ENCODE results near the gene CCDC30. TPM values are rescaled to one million over a fixed set of nuclear protein-coding genes. Genes with fewer than 3 reads are reported as not detected.
"Not testable (repeated sequence)": the region's sequence is repeated elsewhere in the genome, so short reads cannot be mapped to it uniquely, and the experiment has no call there.

The CCDC30 gene
- polyA plus RNA-seq, 2 donors: 0.35 to 0.88 TPM

GRCh38 chr1:42469727-42470126, 6.6 kb downstream of the CCDC30 start:
- H3K4me3 ChIP-seq (ENCODE audit: low read depth in 1 of 2, low read length in 2 of 2): no peak overlapping the region
- 89 to 100% methylated on average over 2 of the region's 2 CpGs for WGBS, 2 donors
- no peaks in the 10 kb centered on the region for H3K9me3 ChIP-seq (ENCODE audit: control insufficient read depth in 2 of 2, insufficient read depth in 1 of 2, low read depth in 1 of 2, low read length in 1 of 2)
- no peaks in the 10 kb centered on the region for H3K27me3 ChIP-seq (ENCODE audit: control insufficient read depth in 1 of 2, insufficient read depth in 2 of 2, low read length in 2 of 2)
- no peaks in the 10 kb centered on the region for H3K36me3 ChIP-seq (ENCODE audit: control insufficient read depth in 2 of 2, insufficient read depth in 2 of 2, low read length in 1 of 2)
- H3K27ac ChIP-seq (ENCODE audit: low read depth in 2 of 2, low read length in 1 of 2): no peak overlapping the region
- no peaks in the 10 kb centered on the region for H3K4me1 ChIP-seq (ENCODE audit: control insufficient read depth in 2 of 2, insufficient read depth in 2 of 2, low read length in 1 of 2)

GRCh38 chr1:42476605-42477004, 13.5 kb downstream of the CCDC30 start:
- Histone ChIP-seq H3K9me3 (ENCODE audit: control insufficient read depth in 2 of 2, insufficient read depth in 1 of 2, low read depth in 1 of 2, low read length in 1 of 2) (no peaks in the 10 kb centered on the region), H3K27ac (ENCODE audit: low read depth in 2 of 2, low read length in 1 of 2) (no peak overlapping the region), H3K27me3 (ENCODE audit: control insufficient read depth in 1 of 2, insufficient read depth in 2 of 2, low read length in 2 of 2) (no peaks in the 10 kb centered on the region), H3K4me1 (ENCODE audit: control insufficient read depth in 2 of 2, insufficient read depth in 2 of 2, low read length in 1 of 2) (no peaks in the 10 kb centered on the region), H3K36me3 (ENCODE audit: control insufficient read depth in 2 of 2, insufficient read depth in 2 of 2, low read length in 1 of 2) (no peaks in the 10 kb centered on the region), H3K4me3 (ENCODE audit: low read depth in 1 of 2, low read length in 2 of 2) (no peak overlapping the region)
- WGBS, 2 donors: 93 to 94% methylated on average over 4 of the region's 4 CpGs

GRCh38 chr1:42477354-42477753, 14.3 kb downstream of the CCDC30 start:
- H3K27me3 ChIP-seq (ENCODE audit: control insufficient read depth in 1 of 2, insufficient read depth in 2 of 2, low read length in 2 of 2); H3K27ac ChIP-seq (ENCODE audit: low read depth in 2 of 2, low read length in 1 of 2): not testable (repeated sequence)
- 84 to 85% methylated on average over 4 of the region's 4 CpGs for whole genome bisulfite sequencing, 2 donors

GRCh38 chr1:42477775-42478174, 14.7 kb downstream of the CCDC30 start:
- WGBS, 2 donors: 91 to 96% methylated on average over 3 of the region's 3 CpGs
- no peaks in the 10 kb centered on the region for H3K27me3 ChIP-seq (ENCODE audit: control insufficient read depth in 1 of 2, insufficient read depth in 2 of 2, low read length in 2 of 2)
- H3K36me3 ChIP-seq (ENCODE audit: control insufficient read depth in 2 of 2, insufficient read depth in 2 of 2, low read length in 1 of 2): no peaks in the 10 kb centered on the region

More at GRCh38 chr1:42477354-42477753, 14.3 kb downstream of the CCDC30 start:
- not testable (repeated sequence) for H3K9me3 ChIP-seq (ENCODE audit: control insufficient read depth in 2 of 2, insufficient read depth in 1 of 2, low read depth in 1 of 2, low read length in 1 of 2); H3K4me1 ChIP-seq (ENCODE audit: control insufficient read depth in 2 of 2, insufficient read depth in 2 of 2, low read length in 1 of 2); H3K36me3 ChIP-seq (ENCODE audit: control insufficient read depth in 2 of 2, insufficient read depth in 2 of 2, low read length in 1 of 2); H3K4me3 ChIP-seq (ENCODE audit: low read depth in 1 of 2, low read length in 2 of 2)

GRCh38 chr1:42479621-42480020, 16.5 kb downstream of the CCDC30 start:
- Histone ChIP-seq H3K36me3 (ENCODE audit: control insufficient read depth in 2 of 2, insufficient read depth in 2 of 2, low read length in 1 of 2) (no peaks in the 10 kb centered on the region), H3K9me3 (ENCODE audit: control insufficient read depth in 2 of 2, insufficient read depth in 1 of 2, low read depth in 1 of 2, low read length in 1 of 2) (no peaks in the 10 kb centered on the region), H3K27ac (ENCODE audit: low read depth in 2 of 2, low read length in 1 of 2) (no peak overlapping the region), H3K4me3 (ENCODE audit: low read depth in 1 of 2, low read length in 2 of 2) (no peak overlapping the region), H3K4me1 (ENCODE audit: control insufficient read depth in 2 of 2, insufficient read depth in 2 of 2, low read length in 1 of 2) (no peaks in the 10 kb centered on the region), H3K27me3 (ENCODE audit: control insufficient read depth in 1 of 2, insufficient read depth in 2 of 2, low read length in 2 of 2) (no peaks in the 10 kb centered on the region)
- 60 to 70% methylated on average over 4 of the region's 4 CpGs for WGBS, 2 donors

More at GRCh38 chr1:42477775-42478174, 14.7 kb downstream of the CCDC30 start:
- no peak overlapping the region for H3K4me3 ChIP-seq (ENCODE audit: low read depth in 1 of 2, low read length in 2 of 2)
- no peaks in the 10 kb centered on the region for H3K9me3 ChIP-seq (ENCODE audit: control insufficient read depth in 2 of 2, insufficient read depth in 1 of 2, low read depth in 1 of 2, low read length in 1 of 2)
- H3K27ac ChIP-seq (ENCODE audit: low read depth in 2 of 2, low read length in 1 of 2): no peak overlapping the region
- H3K4me1 ChIP-seq (ENCODE audit: control insufficient read depth in 2 of 2, insufficient read depth in 2 of 2, low read length in 1 of 2): no peaks in the 10 kb centered on the region

GRCh38 chr1:42480921-42481320, 17.8 kb downstream of the CCDC30 start:
- no peak overlapping the region for H3K27ac ChIP-seq (ENCODE audit: low read depth in 2 of 2, low read length in 1 of 2)
- no peaks in the 10 kb centered on the region for H3K4me1 ChIP-seq (ENCODE audit: control insufficient read depth in 2 of 2, insufficient read depth in 2 of 2, low read length in 1 of 2)
- H3K9me3 ChIP-seq (ENCODE audit: control insufficient read depth in 2 of 2, insufficient read depth in 1 of 2, low read depth in 1 of 2, low read length in 1 of 2): no peaks in the 10 kb centered on the region
- H3K27me3 ChIP-seq (ENCODE audit: control insufficient read depth in 1 of 2, insufficient read depth in 2 of 2, low read length in 2 of 2): no peaks in the 10 kb centered on the region
- H3K36me3 ChIP-seq (ENCODE audit: control insufficient read depth in 2 of 2, insufficient read depth in 2 of 2, low read length in 1 of 2): no peaks in the 10 kb centered on the region
- 96 to 100% methylated on average over 1 of the region's 1 CpG for WGBS, 2 donors
- no peak overlapping the region for H3K4me3 ChIP-seq (ENCODE audit: low read depth in 1 of 2, low read length in 2 of 2)

- WGBS, 2 donors: 88 to 91% methylated on average over 2 of the region's 2 CpGs
- no peaks in the 10 kb centered on the region for H3K9me3 ChIP-seq (ENCODE audit: control insufficient read depth in 2 of 2, insufficient read depth in 1 of 2, low read depth in 1 of 2, low read length in 1 of 2)
- no peaks in the 10 kb centered on the region for H3K36me3 ChIP-seq (ENCODE audit: control insufficient read depth in 2 of 2, insufficient read depth in 2 of 2, low read length in 1 of 2)
- no peaks in the 10 kb centered on the region for H3K4me1 ChIP-seq (ENCODE audit: control insufficient read depth in 2 of 2, insufficient read depth in 2 of 2, low read length in 1 of 2)
- no peak overlapping the region for H3K4me3 ChIP-seq (ENCODE audit: low read depth in 1 of 2, low read length in 2 of 2)
- H3K27ac ChIP-seq (ENCODE audit: low read depth in 2 of 2, low read length in 1 of 2): no peak overlapping the region
- H3K27me3 ChIP-seq (ENCODE audit: control insufficient read depth in 1 of 2, insufficient read depth in 2 of 2, low read length in 2 of 2): no peaks in the 10 kb centered on the region
Measured at GRCh38 chr1:42482635-42483153, 19.6 kb downstream of the CCDC30 start.

GRCh38 chr1:42484382-42484781, 21.3 kb downstream of the CCDC30 start:
- 81% methylated on average over 2 of the region's 2 CpGs for WGBS, 2 donors
- H3K27me3 ChIP-seq (ENCODE audit: control insufficient read depth in 1 of 2, insufficient read depth in 2 of 2, low read length in 2 of 2): no peaks in the 10 kb centered on the region
- H3K4me1 ChIP-seq (ENCODE audit: control insufficient read depth in 2 of 2, insufficient read depth in 2 of 2, low read length in 1 of 2): no peaks in the 10 kb centered on the region
- H3K9me3 ChIP-seq (ENCODE audit: control insufficient read depth in 2 of 2, insufficient read depth in 1 of 2, low read depth in 1 of 2, low read length in 1 of 2): no peaks in the 10 kb centered on the region
- H3K36me3 ChIP-seq (ENCODE audit: control insufficient read depth in 2 of 2, insufficient read depth in 2 of 2, low read length in 1 of 2): no peaks in the 10 kb centered on the region
- no peak overlapping the region for H3K4me3 ChIP-seq (ENCODE audit: low read depth in 1 of 2, low read length in 2 of 2)
- H3K27ac ChIP-seq (ENCODE audit: low read depth in 2 of 2, low read length in 1 of 2): no peak overlapping the region

- Histone ChIP-seq H3K27ac (ENCODE audit: low read depth in 2 of 2, low read length in 1 of 2) (no peak overlapping the region), H3K4me1 (ENCODE audit: control insufficient read depth in 2 of 2, insufficient read depth in 2 of 2, low read length in 1 of 2) (no peaks in the 10 kb centered on the region), H3K4me3 (ENCODE audit: low read depth in 1 of 2, low read length in 2 of 2) (no peak overlapping the region), H3K9me3 (ENCODE audit: control insufficient read depth in 2 of 2, insufficient read depth in 1 of 2, low read depth in 1 of 2, low read length in 1 of 2) (no peaks in the 10 kb centered on the region), H3K27me3 (ENCODE audit: control insufficient read depth in 1 of 2, insufficient read depth in 2 of 2, low read length in 2 of 2) (no peaks in the 10 kb centered on the region), H3K36me3 (ENCODE audit: control insufficient read depth in 2 of 2, insufficient read depth in 2 of 2, low read length in 1 of 2) (no peaks in the 10 kb centered on the region)
- 98 to 99% methylated on average over 3 of the region's 3 CpGs for WGBS, 2 donors
Measured at GRCh38 chr1:42490237-42490636, 27.2 kb downstream of the CCDC30 start.

- not testable (repeated sequence) for H3K36me3 ChIP-seq (ENCODE audit: control insufficient read depth in 2 of 2, insufficient read depth in 2 of 2, low read length in 1 of 2); H3K27ac ChIP-seq (ENCODE audit: low read depth in 2 of 2, low read length in 1 of 2); H3K27me3 ChIP-seq (ENCODE audit: control insufficient read depth in 1 of 2, insufficient read depth in 2 of 2, low read length in 2 of 2); H3K4me1 ChIP-seq (ENCODE audit: control insufficient read depth in 2 of 2, insufficient read depth in 2 of 2, low read length in 1 of 2); H3K4me3 ChIP-seq (ENCODE audit: low read depth in 1 of 2, low read length in 2 of 2); H3K9me3 ChIP-seq (ENCODE audit: control insufficient read depth in 2 of 2, insufficient read depth in 1 of 2, low read depth in 1 of 2, low read length in 1 of 2)
- 87 to 92% methylated on average over 11 of the region's 11 CpGs for WGBS, 2 donors
Measured at GRCh38 chr1:42502031-42502430, 38.9 kb downstream of the CCDC30 start.
